HL-60/S4 treated with retinoic acid at 250 ng/mL for 4 days and 3 days (cell line): ENCODE data around the gene GPR17.

Source experiments
- in situ Hi-C: fragments of 300-500 bp; cut with MboI; formaldehyde crosslinking; loops from 2 replicates; pipeline ENCODE4 v1.7.0; 2022; ENCODE audit warnings: low sequenced_read_pairs

GPR17 gene

GRCh38 chr2:127640082-127641072 lies 5.6 kb upstream of the GPR17 start:
- in situ Hi-C loops = no loop called here

- in situ Hi-C loops = no loop called here
Observed at GRCh38 chr2:127641133-127641532, 4.8 kb upstream of the GPR17 start.

- in situ Hi-C loops = no loop called here
Observed at GRCh38 chr2:127641846-127642507, 4.0 kb upstream of the GPR17 start.

GRCh38 chr2:127642706-127643438 lies 3.1 kb upstream of the GPR17 start:
- in situ Hi-C loops = no loop called here

GRCh38 chr2:127643439-127644065 lies 2.4 kb upstream of the GPR17 start:
- in situ Hi-C loops = no loop called here

DNA sequence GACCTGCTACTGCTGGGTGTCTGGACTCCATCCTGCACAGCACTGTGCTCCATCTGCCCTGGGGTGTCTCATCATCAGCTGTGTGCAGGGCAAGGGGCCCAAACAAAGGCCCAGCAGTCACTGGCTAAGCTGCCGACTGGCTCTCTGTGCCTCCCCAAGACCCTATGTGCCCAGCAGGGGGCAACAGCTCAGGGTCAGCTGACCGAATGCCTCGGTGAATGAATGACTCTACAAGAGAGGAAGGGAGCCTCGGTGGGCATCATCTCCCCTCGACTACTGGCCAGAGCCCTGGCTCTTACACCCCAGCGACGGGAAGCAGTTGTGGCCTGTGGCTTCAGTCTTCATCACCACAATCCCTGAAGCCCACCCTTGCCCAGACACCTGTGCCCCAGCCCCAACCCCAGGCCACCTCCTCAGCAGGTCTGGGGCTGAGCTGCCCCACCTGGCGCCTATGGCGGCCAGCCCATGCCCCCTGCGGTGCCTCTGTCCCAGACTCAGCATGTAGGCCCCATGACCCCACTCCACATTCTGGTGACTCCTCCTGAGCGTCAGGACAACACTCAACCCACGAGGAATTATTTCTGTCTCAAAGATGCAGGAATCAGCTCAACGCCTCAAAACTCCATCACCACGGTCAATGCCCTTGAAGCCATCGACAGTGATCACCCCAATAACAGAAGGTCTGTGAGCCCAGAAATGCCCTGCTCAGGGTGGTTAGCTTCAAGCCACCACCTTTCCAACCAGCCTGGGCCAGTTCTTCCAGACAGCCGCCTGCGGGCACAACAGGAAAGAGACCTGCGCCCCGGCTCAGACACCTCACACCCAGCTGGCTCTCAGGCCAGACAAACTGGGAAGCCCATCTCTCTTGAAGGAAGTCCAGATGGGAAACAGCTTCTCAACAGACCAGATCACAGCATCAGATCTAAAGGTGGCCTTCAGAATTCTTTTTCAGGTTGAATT lies 1.6 kb upstream of the GPR17 start:
- in situ Hi-C loops = no loop called here

GRCh38 chr2:127645026-127645394 lies 943 bp upstream of the GPR17 start:
- in situ Hi-C loops = no loop called here

DNA sequence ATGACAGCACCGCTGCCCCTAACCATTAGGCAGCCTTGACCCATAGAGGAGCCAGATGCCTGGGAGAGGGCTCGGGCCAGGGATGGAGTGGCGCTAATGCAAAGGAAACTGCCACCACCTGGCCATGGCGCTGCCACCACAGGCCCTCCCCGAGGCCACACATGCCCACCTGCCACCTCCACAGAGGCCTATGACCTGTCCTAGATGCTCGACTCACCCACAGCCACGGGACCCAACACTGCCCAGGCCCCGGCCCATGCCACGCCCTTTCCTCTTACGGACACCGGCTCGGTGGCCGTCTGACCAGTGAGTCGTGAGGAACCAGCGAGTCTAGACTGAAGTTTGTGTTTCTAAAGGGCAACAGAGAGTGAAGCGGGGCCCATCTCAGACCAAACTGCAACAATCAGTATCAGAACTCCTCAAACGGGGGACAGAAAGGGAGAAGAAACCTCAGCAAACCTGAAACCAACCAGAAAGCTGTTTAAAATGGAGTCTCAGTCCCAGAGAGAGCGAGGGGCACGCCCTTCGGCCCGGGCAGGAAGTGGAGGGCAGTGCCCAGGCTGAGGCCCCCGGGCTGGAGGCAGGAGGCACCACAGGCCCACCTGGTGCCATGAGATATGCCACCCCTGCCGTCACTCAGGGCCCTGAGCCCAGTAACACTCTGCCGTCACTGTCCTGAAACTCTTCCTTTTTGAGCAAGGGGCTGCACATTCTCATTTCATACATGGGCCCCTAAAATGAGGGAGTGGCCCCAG lies 711 bp downstream of the GPR17 start:
- in situ Hi-C loops = no loop called here

GRCh38 chr2:127647242-127648190 lies 1.6 kb downstream of the GPR17 start:
- in situ Hi-C loops = no loop called here

DNA sequence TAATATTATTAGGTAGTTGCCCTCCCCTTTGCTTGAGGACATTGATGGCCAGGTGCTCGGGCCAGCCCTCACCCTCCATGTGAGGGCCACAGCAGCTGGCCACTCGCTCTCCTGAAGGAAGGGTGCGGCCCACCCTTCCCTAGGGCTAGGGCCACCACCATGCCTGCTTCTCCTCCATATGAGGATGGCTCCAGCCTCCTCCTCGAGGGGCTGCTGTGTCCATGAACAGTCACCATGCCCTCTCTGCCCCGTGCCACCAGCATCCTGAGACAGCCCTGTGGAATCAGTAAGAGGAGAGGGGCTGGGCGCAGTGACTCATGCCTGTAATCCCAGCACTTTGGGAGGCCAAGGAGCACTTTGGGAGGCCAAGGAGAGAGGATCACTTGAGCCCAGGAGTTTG lies 2.4 kb downstream of the GPR17 start:
- in situ Hi-C loops = no loop called here

- in situ Hi-C loops = no loop called here
Observed at GRCh38 chr2:127649100-127649611, 3.2 kb downstream of the GPR17 start.

DNA sequence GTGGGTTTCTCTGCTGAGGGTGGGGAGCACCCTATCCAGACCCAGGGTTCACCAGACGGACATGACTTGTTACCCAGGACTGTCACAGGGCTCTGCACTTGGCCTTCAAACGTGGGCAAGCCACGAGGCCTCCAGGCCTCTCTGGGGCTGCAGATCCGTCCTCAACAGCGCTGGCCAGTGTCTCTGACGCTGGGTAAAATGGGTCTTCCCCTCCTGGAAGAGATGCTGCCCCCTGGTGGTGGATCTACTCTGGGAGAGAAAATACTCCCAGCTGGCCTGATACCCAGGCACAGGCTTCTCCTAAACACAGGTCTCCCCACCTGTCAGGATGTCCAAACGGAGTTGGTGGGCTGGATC lies 3.7 kb downstream of the GPR17 start:
- in situ Hi-C loops = no loop called here

- in situ Hi-C loops = no loop called here
Observed at GRCh38 chr2:127650041-127650784, 4.3 kb downstream of the GPR17 start.

- in situ Hi-C loops = no loop called here
Observed at GRCh38 chr2:127650785-127651380, 4.9 kb downstream of the GPR17 start.

GRCh38 chr2:127651381-127651809 lies 5.4 kb downstream of the GPR17 start:
- in situ Hi-C loops = no loop called here

DNA sequence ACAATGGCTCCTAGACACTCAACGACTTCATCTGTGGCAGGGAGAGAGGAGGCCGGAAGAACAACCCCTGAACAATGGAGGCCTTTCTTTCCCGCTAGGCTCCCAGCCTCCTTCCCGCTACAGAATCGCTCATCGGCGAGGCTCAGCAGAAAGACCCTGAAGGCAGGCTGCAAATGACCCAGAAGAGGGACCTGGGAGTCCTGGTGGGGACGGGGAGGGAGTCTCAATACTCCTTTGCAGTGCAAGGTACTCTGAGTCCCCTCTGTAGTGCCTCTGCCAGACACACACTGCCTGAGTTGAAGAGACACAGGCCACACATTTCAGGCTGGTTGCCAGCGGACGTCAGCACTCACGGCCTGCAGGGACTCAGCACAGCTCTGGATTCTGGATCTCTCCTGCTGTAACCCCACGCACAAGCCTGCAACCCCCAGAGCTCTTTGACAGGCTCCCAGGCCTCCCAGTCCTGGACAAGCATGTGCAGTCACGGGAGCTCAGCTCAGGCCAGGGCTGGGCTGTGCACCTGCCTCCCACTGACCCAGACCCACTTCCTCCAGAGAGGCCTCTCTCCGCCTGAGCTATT lies 6.1 kb downstream of the GPR17 start:
- in situ Hi-C loops = no loop called here
